GM23338 (cell line): ENCODE results near the gene SNX10. TPM values are rescaled to one million over a fixed set of nuclear protein-coding genes. Genes with fewer than 3 reads are reported as not detected.

ENCODE experiments used
- ATAC-seq: fragments of 200-7000 bp; cut with Tn5 transposase; 3 replicates; pipeline ENCODE4 v1.9.1; 2020
- DNase-seq: peaks from one replicate; pipeline ENCODE4 v3.0.0-alpha.2; 2015; ENCODE audit warnings: low spot score
- H2AFZ ChIP-seq: fragments of 200-600 bp; sonication (generic); 2 replicates; pipeline ENCODE4 v1.8.0; 2016; ENCODE audit warnings: antibody characterized with exemption, mild to moderate bottlenecking, moderate library complexity
- H3F3A ChIP-seq: fragments of 200-600 bp; sonication (generic); replicated peaks from 2 replicates; pipeline ENCODE4 v1.8.0; 2017; ENCODE audit warnings: antibody characterized with exemption, mixed run types, low read depth
- H3K27ac ChIP-seq: fragments of 200-600 bp; sonication (generic); 2 replicates; pipeline ENCODE4 v1.6.1; 2016; ENCODE audit warnings: low read depth
- H3K27me3 ChIP-seq: fragments of 200-600 bp; sonication (generic); 2 replicates; pipeline ENCODE4 v1.8.0; 2016; ENCODE audit warnings: mild to moderate bottlenecking, mixed run types, moderate library complexity; ENCODE audit not compliant: insufficient read depth
- H3K36me3 ChIP-seq: fragments of 200-600 bp; sonication (generic); 2 replicates; pipeline ENCODE4 v1.8.0; 2016; ENCODE audit warnings: mild to moderate bottlenecking; ENCODE audit not compliant: insufficient read depth
- H3K4me1 ChIP-seq: fragments of 200-600 bp; sonication (generic); 2 replicates; pipeline ENCODE4 v1.8.0; 2016; ENCODE audit warnings: mild to moderate bottlenecking, moderate library complexity; ENCODE audit not compliant: insufficient read depth
- H3K4me2 ChIP-seq: fragments of 200-600 bp; sonication (generic); 2 replicates; pipeline ENCODE4 v1.7.1; 2017; ENCODE audit warnings: mixed run types
- H3K4me3 ChIP-seq: fragments of 200-600 bp; sonication (generic); 2 replicates; pipeline ENCODE4 v1.6.1; 2016; ENCODE audit warnings: mixed run types
- H3K79me2 ChIP-seq: fragments of 200-600 bp; sonication (generic); replicated peaks from 2 replicates; pipeline ENCODE4 v1.8.0; 2017; ENCODE audit warnings: mild to moderate bottlenecking; ENCODE audit not compliant: insufficient read depth
- H3K9me2 ChIP-seq: fragments of 200-600 bp; sonication (generic); 2 replicates; pipeline ENCODE4 v1.8.0; 2017; ENCODE audit not compliant: insufficient read depth
- H4K20me1 ChIP-seq: fragments of 200-600 bp; sonication (generic); replicated peaks from 2 replicates; pipeline ENCODE4 v1.8.0; 2017; ENCODE audit warnings: mild to moderate bottlenecking; ENCODE audit not compliant: insufficient read depth
- H3K27ac Mint-ChIP-seq: 2 replicates; pipeline ENCODE4 v1.8.0; 2020; ENCODE audit warnings: inconsistent platforms, mild to moderate bottlenecking, moderate library complexity, mixed read lengths
- H3K27me3 Mint-ChIP-seq: 3 replicates; pipeline ENCODE4 v1.8.0; 2022; ENCODE audit warnings: low read depth, mild to moderate bottlenecking, moderate library complexity, mixed read lengths, inconsistent platforms; ENCODE audit not compliant: insufficient read depth, poor library complexity
- H3K36me3 Mint-ChIP-seq: 3 replicates; pipeline ENCODE4 v1.8.0; 2021; ENCODE audit warnings: low read depth, mild to moderate bottlenecking, inconsistent platforms, moderate library complexity, mixed read lengths
- H3K4me1 Mint-ChIP-seq: 3 replicates; pipeline ENCODE4 v1.8.0; 2020; ENCODE audit warnings: mild to moderate bottlenecking, inconsistent platforms, mixed read lengths
- H3K4me3 Mint-ChIP-seq: 3 replicates; pipeline ENCODE4 v1.8.0; 2021; ENCODE audit warnings: moderate library complexity, mild to moderate bottlenecking, inconsistent platforms, mixed read lengths
- H3K9me3 Mint-ChIP-seq: 3 replicates; pipeline ENCODE4 v1.8.0; 2020; ENCODE audit warnings: moderate library complexity, mild to moderate bottlenecking, inconsistent platforms, mixed read lengths
- CTCF ChIP-seq, 2 experiments: fragments of 200-600 bp in 1 of 2; sonication (generic) in 1 of 2; conservative IDR thresholded peaks; 2 replicates each; pipeline versions ENCODE4 v1.5.1 to v1.6.1; 2016 to 2017; ENCODE audit warnings: antibody characterized with exemption in 2 of 2, low read depth in 2 of 2, mild to moderate bottlenecking in 2 of 2, moderate library complexity in 1 of 2
- ETS1 ChIP-seq: IDR thresholded peaks from 2 replicates; pipeline ENCODE4 v1.6.1; 2016; ENCODE audit warnings: antibody characterized with exemption
- JUNB ChIP-seq: IDR thresholded peaks from one replicate; pipeline ENCODE4 v1.6.1; 2016; ENCODE audit warnings: antibody characterized with exemption; ENCODE audit not compliant: unreplicated experiment
- NANOG ChIP-seq: IDR thresholded peaks from 2 replicates; pipeline ENCODE4 v1.6.1; 2016; ENCODE audit warnings: antibody characterized with exemption, borderline replicate concordance
- POLR2AphosphoS5 ChIP-seq: IDR thresholded peaks from 2 replicates; pipeline ENCODE4 v1.6.1; 2016; ENCODE audit warnings: antibody characterized with exemption, low read depth
- REST ChIP-seq: IDR thresholded peaks from one replicate; pipeline ENCODE4 v1.6.1; 2018; ENCODE audit warnings: antibody characterized with exemption; ENCODE audit not compliant: unreplicated experiment
- ZNF462 ChIP-seq: fragments of 250-450 bp; sonication (Bioruptor Pico); IDR thresholded peaks from 2 replicates; pipeline ENCODE4 v1.5.0; 2020; ENCODE audit warnings: mild to moderate bottlenecking, moderate library complexity
- polyA plus RNA-seq: library from polyadenylated mRNA; unstranded; fragments of >200 nt; fragmentation: Nextera tagmentation; extraction: Ambion mirVana; gene quantifications from 2 replicates; pipeline ENCODE4 v1.2.1, GENCODE V29; 2016
- total RNA-seq: library from RNA; depleted of rRNA; stranded (reverse); fragments of >200 nt; shearing (Covaris generic); gene quantifications from 2 replicates; pipeline ENCODE4 v1.2.3, GENCODE V29; 2014

The SNX10 gene
- total and polyA plus RNA-seq, 2 experiments from 2014 or later, result 15.8 to 17.8 TPM

GRCh38 chr7:26307791-26308190 lies 16.1 kb downstream of the SNX10 start (continued):
- TF ChIP-seq NANOG (no peak), POLR2AphosphoS5 (no peak)

- Histone ChIP-seq H3K4me1 (no peaks in the 10 kb centered on the region), H3K27ac (no peak overlapping the region), H3K27me3 (no peaks in the 10 kb centered on the region), H2AFZ (no peak overlapping the region), H3F3A (no peaks in the 10 kb centered on the region), H3K4me3 (no peak overlapping the region), H3K4me2 (no peak overlapping the region), H3K36me3 (no peaks in the 10 kb centered on the region), H3K9me2 (no peaks in the 10 kb centered on the region), H4K20me1 (no peaks in the 10 kb centered on the region), H3K79me2 (no peaks in the 10 kb centered on the region)
- TF ChIP-seq REST (no peak), ETS1 (no peak), NANOG (no peak), CTCF (conservative IDR thresholded peaks at IDR 0.05; ENCODE audit: low read depth in 2 of 2) (no peak), JUNB (no peak), ZNF462 (no peak)
- ATAC-seq, result no peak
- no peak for DNase-seq
- H3K27ac Mint-ChIP-seq, result no peak overlapping the region
- H3K4me1 Mint-ChIP-seq, result peaks cover 19% of the 10 kb centered on the region
- no peaks in the 10 kb centered on the region for H3K9me3 Mint-ChIP-seq
- no peaks in the 10 kb centered on the region for H3K36me3 Mint-ChIP-seq
- peaks cover 3% of the 10 kb centered on the region for H3K27me3 Mint-ChIP-seq
- no peak overlapping the region for H3K4me3 Mint-ChIP-seq
Observed at GRCh38 chr7:26308551-26308950, 16.9 kb downstream of the SNX10 start.
